Thyroid gland (tissue), 4 donors: Measurements from ENCODE around the gene ENTHD1.

Source experiments
- CTCF ChIP-seq, 6 experiments: fragments of 200-600 bp in 3 of 6; fragments of 450-650 bp in 3 of 6; sonication (generic) in 3 of 6; IDR thresholded peaks; one replicate each; pipeline ENCODE4 v1.5.1; 2016 to 2019; ENCODE audit warnings: antibody characterized with exemption in 6 of 6, mild to moderate bottlenecking in 2 of 6, inconsistent platforms in 1 of 6, moderate library complexity in 1 of 6
- POLR2A ChIP-seq, 2 donors: fragments of 450-650 bp; IDR thresholded peaks; one replicate each; pipeline ENCODE4 v1.6.1; 2017; ENCODE audit warnings: antibody characterized with exemption in 2 of 2, mild to moderate bottlenecking in 2 of 2, moderate library complexity in 1 of 2

GRCh38 chr22:39832627-39833074 is 60.9 kb downstream of the ENTHD1 start:
- no peak for TF ChIP-seq CTCF (IDR thresholded peaks at IDR 0.05)
- no peak for TF ChIP-seq POLR2A (IDR thresholded peaks at IDR 0.05)
